ENCODE data around the gene NAPB. TPM values are rescaled to one million over a fixed set of nuclear protein-coding genes. Genes with fewer than 3 reads are reported as not detected.

NAPB gene
- total and polyA plus RNA-seq, 2 of the 8 experiments (the other 6 are each of a cell fraction or from before 2014, with no cell fraction given): 6.2 to 12.3 TPM

- DNase-seq (ENCODE audit: low read depth in 1 of 2, low spot score in 2 of 2) (no peak), FAIRE-seq (no peak)
- TF ChIP-seq NRF1 (IDR thresholded peaks at IDR 0.05; ENCODE audit: low read depth, low read length) (no peak), CBX5 (IDR thresholded peaks at IDR 0.05; ENCODE audit: low read depth, low read length) (no peak), KDM5A (IDR thresholded peaks at IDR 0.05; ENCODE audit: low read length) (no peak), SP1 (IDR thresholded peaks at IDR 0.05; ENCODE audit: low read depth, low read length) (no peak), SRF (IDR thresholded peaks at IDR 0.05; ENCODE audit: low read depth, low read length) (no peak), TCF12 (IDR thresholded peaks at IDR 0.05; ENCODE audit: low read depth, low read length) (no peak)
These were observed 5.2 kb downstream of the NAPB start for GRCh38 chr20:23415959-23416583.

More at GRCh38 chr20:23415959-23416583, 5.2 kb downstream of the NAPB start:
- ChIA-PET CTCF (ENCODE audit: partially characterized antibody) (interaction anchor here (0.7 to 1.4 kb wide), 8 partner anchors 8 to 365 kb away, joined by 3 to 5 read pairs (median 4); no protein-coding TSS in a partner anchor), POLR2A (ENCODE audit: partially characterized antibody) (no interaction called here)
- H2BK120ac ChIP-seq (replicated peaks; ENCODE audit: low read depth, low read length): no peak overlapping the region
- peaks cover 6 to 14% of the 10 kb centered on the region in 2 experiments for H4K20me1 ChIP-seq (replicated peaks in 1 of 2; ENCODE audit: control insufficient read depth in 1 of 2, insufficient read depth in 2 of 2, low read length in 2 of 2)
- H2AFZ ChIP-seq (ENCODE audit: low read length): no peak overlapping the region
- no peaks in the 10 kb centered on the region for H3K4me1 ChIP-seq (replicated peaks in 1 of 4; ENCODE audit: control insufficient read depth in 3 of 4, insufficient read depth in 4 of 4, low read length in 3 of 4)
- no peak overlapping the region for H2BK15ac ChIP-seq (ENCODE audit: low read length)
- no peak overlapping the region for H2AK5ac ChIP-seq (ENCODE audit: low read depth, low read length)
- H3K36me3 ChIP-seq (ENCODE audit: control insufficient read depth in 2 of 4, insufficient read depth in 4 of 4, low read length in 3 of 4): no peaks in the 10 kb centered on the region
- no peak overlapping the region for H4K5ac ChIP-seq (ENCODE audit: insufficient read length, low read depth, low read length)
- no peak overlapping the region for H2BK12ac ChIP-seq (ENCODE audit: low read depth, low read length)
- no peak overlapping the region for H3K4me2 ChIP-seq (ENCODE audit: insufficient read depth in 1 of 2, low read depth in 2 of 2, low read length in 2 of 2)
- no peak overlapping the region for H3K14ac ChIP-seq (ENCODE audit: insufficient read length)
- H3K4me3 ChIP-seq (ENCODE audit: extremely low read depth in 1 of 4, insufficient read depth in 2 of 4, low read depth in 3 of 4, low read length in 4 of 4): no peak overlapping the region
- H3K9ac ChIP-seq (replicated peaks in 1 of 4; ENCODE audit: extremely low read depth in 1 of 4, low read depth in 3 of 4, low read length in 3 of 4): no peak overlapping the region
- H3K56ac ChIP-seq (replicated peaks; ENCODE audit: insufficient read length, low read depth, low read length): no peak overlapping the region
- no peaks in the 10 kb centered on the region; the same call in 1 of the 2 replicates for H3K23me2 ChIP-seq (ENCODE audit: low read depth, low read length)
- peaks cover 11 to 93% of the 10 kb centered on the region in 2 experiments; a peak in 3 of 4 replicates for H3K79me2 ChIP-seq (ENCODE audit: control insufficient read depth in 1 of 2, insufficient read depth in 2 of 2, low read length in 2 of 2)
- 89% methylated on average over 6 of the region's 6 CpGs; no CpG with 5 or more reads in 1 of the 2 experiments for WGBS, 2 experiments (ENCODE audit: extremely low coverage in 1 of 2, insufficient coverage in 1 of 2, insufficient read length in 1 of 2, insufficient replicate concordance in 2 of 2, low coverage in 1 of 2, low lambda C conversion rate in 2 of 2, missing lambda C conversion rate in 1 of 2)
- H3K4ac ChIP-seq (replicated peaks; ENCODE audit: insufficient read length, low read depth, low read length): no peak overlapping the region
- no peak overlapping the region for H3K23ac ChIP-seq (ENCODE audit: insufficient read length)
- no peak overlapping the region for H3K18ac ChIP-seq (ENCODE audit: extremely low read depth, low read length)
- no peak overlapping the region for H2BK20ac ChIP-seq (ENCODE audit: low read length)
- no peak overlapping the region for H4K91ac ChIP-seq (replicated peaks; ENCODE audit: insufficient read length, low read length)
- H3K27ac ChIP-seq (ENCODE audit: low read depth, low read length): no peak overlapping the region
- no peaks in the 10 kb centered on the region for H3K27me3 ChIP-seq (replicated peaks in 1 of 4; ENCODE audit: control insufficient read depth in 3 of 4, extremely low read depth in 1 of 4, insufficient read depth in 3 of 4, low read length in 3 of 4)
- no peak overlapping the region for H2BK5ac ChIP-seq (ENCODE audit: low read depth, low read length)
- no peak overlapping the region for H4K8ac ChIP-seq (ENCODE audit: extremely low read depth, insufficient read depth, low read length)
- H3K9me3 ChIP-seq (ENCODE audit: insufficient read depth in 2 of 2, low read depth in 1 of 2, low read length in 1 of 2): no peaks in the 10 kb centered on the region
- peaks cover 8% of the 10 kb centered on the region for H3K79me1 ChIP-seq (ENCODE audit: low read depth, low read length)
